PC-9 (cell line): Measurements from ENCODE around the gene DNAH11.

Source experiments
- CTCF ChIP-seq: fragments of 200-600 bp; sonication (generic); conservative IDR thresholded peaks from 2 replicates; pipeline ENCODE4 v1.6.1; 2017; ENCODE audit warnings: mixed run types, antibody characterized with exemption, mild to moderate bottlenecking, moderate library complexity
- EZH2 ChIP-seq: fragments of 200-600 bp; sonication (generic); IDR thresholded peaks from 2 replicates; pipeline ENCODE4 v1.8.0; 2017; ENCODE audit warnings: antibody characterized with exemption, low read depth

- TF ChIP-seq CTCF (no peak), EZH2 (no peak)
These were observed 210.2 kb downstream of the DNAH11 start for GRCh38 chr7:21753071-21753470.
